ENCODE results near the gene RANBP17. TPM values are rescaled to one million over a fixed set of nuclear protein-coding genes. Genes with fewer than 3 reads are reported as not detected.

RANBP17 gene
- total and polyA plus RNA-seq, 9 of the 15 experiments (the other 6 are each of a cell fraction or from before 2014, with no cell fraction given): not detected

- ChIA-PET CTCF (ENCODE audit: low intra/inter-chr PET ratio) (no interaction called here), POLR2A (no interaction called here)
- BruUV-seq (replicated peaks): no TSS peak
- H3K4me1 ChIP-seq (replicated peaks in 1 of 2; ENCODE audit: control insufficient read depth in 2 of 2, insufficient read depth in 2 of 2, low read length in 2 of 2): no peaks in the 10 kb centered on the region
- no peak for TF ChIP-seq PRDM10 (IDR thresholded peaks at IDR 0.05; ENCODE audit: partially characterized antibody)
- no peak for TF ChIP-seq GABPA (tag; conservative IDR thresholded peaks at IDR 0.05; ENCODE audit: low read depth)
- TF ChIP-seq TCFL5 (CRISPR knock-in tag; conservative IDR thresholded peaks at IDR 0.05): no peak
- no peak for TF ChIP-seq TCF3 (CRISPR knock-in tag; IDR thresholded peaks at IDR 0.05)
- TF ChIP-seq ZNF445 (CRISPR knock-in tag; IDR thresholded peaks at IDR 0.05; ENCODE audit: low read depth): no peak
- TF ChIP-seq SMARCC2 (IDR thresholded peaks at IDR 0.05; ENCODE audit: low read depth): no peak
- TF ChIP-seq TAF1 (IDR thresholded peaks at IDR 0.05; ENCODE audit: control insufficient read depth, extremely low read depth, insufficient read depth, low read length, severe bottlenecking): no peak
- H3K9ac ChIP-seq (ENCODE audit: insufficient read depth in 1 of 2, low read depth in 2 of 2, low read length in 2 of 2): no peak overlapping the region
- FAIRE-seq: no peak
- in situ Hi-C loops (cut with MboI) (no loop called here), intact Hi-C loops (cut with micrococcal nuclease) (no loop called here)
- H3K36me3 ChIP-seq (ENCODE audit: control insufficient read depth, insufficient read depth, low read length): no peaks in the 10 kb centered on the region
- DNase-seq (ENCODE audit: extremely low read depth in 1 of 4, low spot score in 3 of 4): no peak
- no peak overlapping the region for H3K4me3 ChIP-seq
- no peaks in the 10 kb centered on the region for H3K79me2 ChIP-seq (ENCODE audit: control insufficient read depth, insufficient read depth, low read length)
- H3K27ac ChIP-seq (ENCODE audit: extremely low read depth, low read depth, low read length): no peak overlapping the region
- no peaks in the 10 kb centered on the region for H3K9me3 ChIP-seq (replicated peaks; ENCODE audit: control insufficient read depth, insufficient read depth, low read depth, low read length)
- H3K4me2 ChIP-seq (ENCODE audit: insufficient read depth, low read length): no peak overlapping the region
- no peaks in the 10 kb centered on the region for H3K9me1 ChIP-seq (ENCODE audit: control insufficient read depth, insufficient read depth, low read length)
- ATAC-seq: no peak
- no peak overlapping the region for H2AFZ ChIP-seq (ENCODE audit: low read depth, low read length)
- H3K27me3 ChIP-seq (ENCODE audit: control insufficient read depth in 2 of 2, insufficient read depth in 2 of 2, low read length in 2 of 2): no peaks in the 10 kb centered on the region
- H4K20me1 ChIP-seq (replicated peaks; ENCODE audit: control insufficient read depth, insufficient read depth, low read length): no peaks in the 10 kb centered on the region
Observed at GRCh38 chr5:171139227-171139626, 277.4 kb downstream of the RANBP17 start.

Measured in K562 (cell line).